B cell (primary cell): ENCODE measurements around the gene ASIC1. TPM values are rescaled to one million over a fixed set of nuclear protein-coding genes. Genes with fewer than 3 reads are reported as not detected.
A peak's percentile ranks its signal among the peaks of the same experiment; 100 is the strongest.

Experiments used
- ATAC-seq: fragments of 200-7000 bp; cut with Tn5 transposase; one replicate; pipeline ENCODE4 v1.10.0; 2021; ENCODE audit warnings: low read depth, mild to moderate bottlenecking, moderate number of reproducible peaks, moderate library complexity
- CTCF ChIA-PET: fragments of 350-600 bp; sonication (Branson Sonifier 250); formaldehyde crosslinking; loops from one replicate; lab custom pipeline; 2021; ENCODE audit warnings: antibody characterized with exemption, inconsistent platforms; lab: Charles Lee
- POLR2A ChIA-PET: fragments of 350-600 bp; sonication (Branson Sonifier 250); formaldehyde crosslinking; loops from one replicate; lab custom pipeline; 2021; ENCODE audit warnings: antibody characterized with exemption; lab: Charles Lee
- DNase-seq: peaks from one replicate; pipeline ENCODE4 v3.0.0; 2013
- H2AFZ ChIP-seq: 2 replicates; pipeline ENCODE4 v1.6.1; 2012; ENCODE audit warnings: mild to moderate bottlenecking, low read depth, low read length; ENCODE audit not compliant: insufficient read depth, poor library complexity, severe bottlenecking
- H3K27ac ChIP-seq, 2 donors: 1 replicate in 1 of 2; 2 replicates in 1 of 2; pipeline ENCODE4 v1.5.1; 2012 to 2013; ENCODE audit warnings: low read length in 2 of 2, mild to moderate bottlenecking in 2 of 2, moderate library complexity in 1 of 2
- H3K27me3 ChIP-seq, 4 experiments: fragments of 200-600 bp in 1 of 4; sonication (generic) in 1 of 4; replicated peaks in 1 of 4; 1 replicate in 2 of 4; 2 replicates in 2 of 4; pipeline versions ENCODE4 v1.6.1 to v1.7.0; 2013 to 2016; ENCODE audit warnings: low read length in 3 of 4, mild to moderate bottlenecking in 2 of 4, mixed read lengths in 1 of 4, moderate library complexity in 1 of 4; ENCODE audit not compliant: insufficient read depth in 4 of 4, control insufficient read depth in 3 of 4; ENCODE audit errors: control extremely low read depth in 1 of 4
- H3K36me3 ChIP-seq, 2 experiments: replicated peaks in 1 of 2; 1 replicate in 1 of 2; 2 replicates in 1 of 2; pipeline versions ENCODE4 v1.6.1 to v1.7.1; 2013; ENCODE audit warnings: low read length in 1 of 2; ENCODE audit not compliant: insufficient read depth in 2 of 2, control insufficient read depth in 1 of 2; ENCODE audit errors: control extremely low read depth in 1 of 2, extremely low read depth in 1 of 2
- H3K4me1 ChIP-seq, 2 donors: fragments of 200-600 bp in 1 of 2; sonication (generic) in 1 of 2; 1 replicate in 1 of 2; 2 replicates in 1 of 2; pipeline versions ENCODE4 v1.5.1 to v1.6.1; 2013 to 2017; ENCODE audit warnings: low read length in 2 of 2; ENCODE audit not compliant: control insufficient read depth in 2 of 2, insufficient read depth in 2 of 2
- H3K4me2 ChIP-seq: replicated peaks from 2 replicates; pipeline ENCODE3; 2012; ENCODE audit warnings: mild to moderate bottlenecking, low read depth, low read length; ENCODE audit not compliant: poor library complexity, severe bottlenecking
- H3K4me3 ChIP-seq, 5 experiments: fragments of 200-600 bp in 1 of 5; sonication (generic) in 1 of 5; 1 replicate in 3 of 5; 2 replicates in 2 of 5; pipeline versions ENCODE4 v1.5.1 to v1.7.0; 2011 to 2016; ENCODE audit warnings: low read length in 4 of 5, mild to moderate bottlenecking in 4 of 5, low read depth in 2 of 5, control low read depth in 1 of 5, moderate library complexity in 1 of 5; ENCODE audit not compliant: insufficient read depth in 1 of 5; ENCODE audit errors: control extremely low read depth in 1 of 5, extremely low read depth in 1 of 5
- H3K79me2 ChIP-seq: fragments of 200-600 bp; sonication (generic); one replicate; pipeline ENCODE4 v1.6.0; 2016; ENCODE audit warnings: low read length; ENCODE audit not compliant: control insufficient read depth, insufficient read depth
- H3K9ac ChIP-seq: fragments of 200-600 bp; sonication (generic); 2 replicates; pipeline ENCODE4 v1.6.1; 2017; ENCODE audit warnings: mild to moderate bottlenecking, low read length, moderate library complexity
- H3K9me3 ChIP-seq, 3 donors: one replicate each; pipeline versions ENCODE4 v1.6.1 to v1.7.1; 2013; ENCODE audit warnings: low read length in 2 of 3; ENCODE audit not compliant: control insufficient read depth in 2 of 3, insufficient read depth in 1 of 3; ENCODE audit errors: control extremely low read depth in 1 of 3
- H4K20me1 ChIP-seq: 2 replicates; pipeline ENCODE4 v1.6.0; 2012; ENCODE audit warnings: mild to moderate bottlenecking, low read length; ENCODE audit not compliant: insufficient read depth, control insufficient read depth, poor library complexity, severe bottlenecking
- H3K27ac Mint-ChIP-seq: one replicate; pipeline ENCODE4 v1.8.0; 2021; ENCODE audit warnings: mixed read lengths
- H3K27me3 Mint-ChIP-seq: one replicate; pipeline ENCODE4 v1.8.0; 2021; ENCODE audit warnings: mixed read lengths
- H3K4me1 Mint-ChIP-seq: one replicate; pipeline ENCODE4 v1.8.0; 2021; ENCODE audit warnings: mixed read lengths
- H3K4me3 Mint-ChIP-seq: one replicate; pipeline ENCODE4 v1.8.0; 2021; ENCODE audit warnings: mixed read lengths
- H3K9me3 Mint-ChIP-seq: one replicate; pipeline ENCODE4 v1.8.0; 2022; ENCODE audit warnings: mixed read lengths; ENCODE audit not compliant: insufficient read depth
- EZH2 ChIP-seq: IDR thresholded peaks from 2 replicates; pipeline ENCODE4 v1.6.1; 2012; ENCODE audit warnings: borderline replicate concordance, low read depth, mild to moderate bottlenecking, moderate library complexity, low read length; ENCODE audit not compliant: insufficient read depth, poor library complexity, severe bottlenecking
- WGBS: methylation state at CpG from one replicate; pipeline ENCODE4 v1.1.5; 2013; ENCODE audit warnings: missing lambda C conversion rate; ENCODE audit not compliant: insufficient coverage; 5-methylcytosine and 5-hydroxymethylcytosine counted together
- intact Hi-C: fragments of 100-400 bp; cut with micrococcal nuclease; formaldehyde crosslinking; loops from one replicate; pipeline ENCODE4 v1.10.0; 2022
- polyA plus RNA-seq: library from polyadenylated mRNA; depleted of rRNA; stranded (reverse); fragments of >200 nt; gene quantifications from 2 replicates; pipeline ENCODE4 v1.2.3, GENCODE V29; 2012
- total RNA-seq, 2 donors: library from RNA; stranded (reverse); fragments of 120-200 nt in 1 of 2; gene quantifications; 1 replicate in 1 of 2; 2 replicates in 1 of 2; pipeline versions ENCODE4 v1.2.3 to v1.2.4, GENCODE V29; 2013 to 2022
- TF ChIP-seq, protein P1 (sequence below): fragments of 200-600 bp; IDR thresholded peaks from one replicate; pipeline ENCODE4 v1.8.0; 2022; ENCODE audit warnings: antibody characterized with exemption, mild to moderate bottlenecking

The ASIC1 gene
- total and polyA plus RNA-seq, 2 donors (not counting 1 experiment from before 2014, with no cell fraction given), result not detected

GRCh38 chr12:50105913-50106450 is 48.6 kb downstream of the ASIC1 start:
- no peaks in the 10 kb centered on the region for H4K20me1 ChIP-seq
- H3K4me3 ChIP-seq, result no peak overlapping the region
- H3K4me1 ChIP-seq, result peaks cover 20 to 32% of the 10 kb centered on the region in 2 donors
- no peak overlapping the region for H2AFZ ChIP-seq
- H3K9me3 ChIP-seq, result no peaks in the 10 kb centered on the region
- TF ChIP-seq EZH2, result no peak
- Mint-ChIP-seq H3K4me1 (peaks cover 27% of the 10 kb centered on the region), H3K27ac (peak overlapping the region; percentile 37), H3K27me3 (no peaks in the 10 kb centered on the region), H3K4me3 (no peak overlapping the region), H3K9me3 (no peaks in the 10 kb centered on the region)
- H3K36me3 ChIP-seq, result peaks cover 0 to 24% of the 10 kb centered on the region in 2 experiments
- no peak overlapping the region for H3K4me2 ChIP-seq
- H3K27ac ChIP-seq, result no peak overlapping the region
- POLR2A ChIA-PET, result no interaction called here
- CTCF ChIA-PET, result interaction anchor here (14.8 kb wide), 1 partner anchor 17 kb away, joined by 343 read pairs; the partner anchor contains the start of gene SMARCD1
- 96% methylated on average over 11 of the region's 12 CpGs for WGBS
- intact Hi-C loops, result no loop called here
- ATAC-seq (no peak), DNase-seq (no peak)
- peaks cover 15% of the 10 kb centered on the region for H3K79me2 ChIP-seq
- no peaks in the 10 kb centered on the region for H3K27me3 ChIP-seq
- H3K9ac ChIP-seq, result no peak overlapping the region

GRCh38 chr12:50106907-50107306 is 49.5 kb downstream of the ASIC1 start:
- Mint-ChIP-seq H3K27me3 (no peaks in the 10 kb centered on the region), H3K4me1 (peaks cover 35% of the 10 kb centered on the region), H3K9me3 (no peaks in the 10 kb centered on the region), H3K4me3 (no peak overlapping the region), H3K27ac (peak overlapping the region; percentile 4)
- Histone ChIP-seq H3K4me2 (no peak overlapping the region), H3K36me3 (peaks cover 0 to 17% of the 10 kb centered on the region in 2 experiments), H3K9ac (no peak overlapping the region), H3K4me3 (no peak overlapping the region), H3K9me3 (no peaks in the 10 kb centered on the region), H3K27ac (no peak overlapping the region), H3K4me1 (peaks cover 24 to 38% of the 10 kb centered on the region in 2 donors), H3K27me3 (no peaks in the 10 kb centered on the region), H2AFZ (no peak overlapping the region), H3K79me2 (peaks cover 15% of the 10 kb centered on the region), H4K20me1 (no peaks in the 10 kb centered on the region)
- ATAC-seq (no peak), DNase-seq (no peak)
- ChIA-PET POLR2A (interaction anchor here (0.6 kb wide), 1 partner anchor 661 kb away, joined by 3 read pairs; no protein-coding TSS in a partner anchor), CTCF (interaction anchor here (1.4 to 14.8 kb wide), 2 partner anchors 18 to 140 kb away, joined by 3 to 343 read pairs; partner anchors contain the start of gene SMARCD1)
- intact Hi-C loops, result no loop called here
- TF ChIP-seq, protein P1, sequence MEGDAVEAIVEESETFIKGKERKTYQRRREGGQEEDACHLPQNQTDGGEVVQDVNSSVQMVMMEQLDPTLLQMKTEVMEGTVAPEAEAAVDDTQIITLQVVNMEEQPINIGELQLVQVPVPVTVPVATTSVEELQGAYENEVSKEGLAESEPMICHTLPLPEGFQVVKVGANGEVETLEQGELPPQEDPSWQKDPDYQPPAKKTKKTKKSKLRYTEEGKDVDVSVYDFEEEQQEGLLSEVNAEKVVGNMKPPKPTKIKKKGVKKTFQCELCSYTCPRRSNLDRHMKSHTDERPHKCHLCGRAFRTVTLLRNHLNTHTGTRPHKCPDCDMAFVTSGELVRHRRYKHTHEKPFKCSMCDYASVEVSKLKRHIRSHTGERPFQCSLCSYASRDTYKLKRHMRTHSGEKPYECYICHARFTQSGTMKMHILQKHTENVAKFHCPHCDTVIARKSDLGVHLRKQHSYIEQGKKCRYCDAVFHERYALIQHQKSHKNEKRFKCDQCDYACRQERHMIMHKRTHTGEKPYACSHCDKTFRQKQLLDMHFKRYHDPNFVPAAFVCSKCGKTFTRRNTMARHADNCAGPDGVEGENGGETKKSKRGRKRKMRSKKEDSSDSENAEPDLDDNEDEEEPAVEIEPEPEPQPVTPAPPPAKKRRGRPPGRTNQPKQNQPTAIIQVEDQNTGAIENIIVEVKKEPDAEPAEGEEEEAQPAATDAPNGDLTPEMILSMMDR, result no peak
- no peak for TF ChIP-seq EZH2
- WGBS, result 93% methylated on average over 3 of the region's 3 CpGs
